Stimulated activated CD8-positive, alpha-beta memory T cell treated with anti-CD3 and anti-CD28 coated beads, Interleukin-7, amount 100 ng/mL, for 4 hours (primary cell): ENCODE measurements around the gene BBS7.
A peak's percentile ranks its signal among the peaks of the same experiment; 100 is the strongest.

Experiments
- DNase-seq, 2 donors: peaks; one replicate each; pipeline ENCODE4 v3.0.0-alpha.2; 2020; ENCODE audit warnings: low read depth in 2 of 2

BBS7 gene

GRCh38 chr4:121869841-121870822, at the start of gene BBS7:
TSS of gene BBS7 (minus strand) at chr4:121870474. CDS start at chr4:121870313, 161 bp downstream.
- peak; percentile 95 for DNase-seq

- DNase-seq, result no peak
These were observed 43.4 kb upstream of the BBS7 start for GRCh38 chr4:121913667-121914066.

GRCh38 chr4:121908346-121908745, 38.1 kb upstream of the BBS7 start:
- no peak for DNase-seq

- DNase-seq, result peak in 1 of 2 donors; percentile 8
These were observed 30.1 kb upstream of the BBS7 start for GRCh38 chr4:121900132-121900983.

GRCh38 chr4:121898150-121898549, 27.9 kb upstream of the BBS7 start:
- no peak for DNase-seq

DNA sequence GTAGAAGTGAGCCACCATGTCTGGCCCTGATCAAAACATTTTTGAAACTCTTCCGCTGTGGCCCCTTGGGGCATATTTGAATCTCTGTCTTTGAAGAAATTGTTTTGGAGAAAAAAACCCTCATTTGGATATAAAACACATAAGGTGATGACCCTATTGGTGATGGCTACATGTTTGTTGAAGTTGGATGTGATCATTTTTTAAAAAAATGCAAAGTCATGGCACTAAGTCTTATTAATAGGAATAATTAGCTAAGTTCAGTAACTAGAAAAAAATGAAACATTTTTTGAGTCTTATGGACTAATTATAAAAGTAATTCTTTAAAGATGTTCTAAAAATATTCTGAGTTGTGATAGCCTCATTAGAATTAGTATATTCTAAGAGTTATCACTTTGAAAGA, 17.9 kb upstream of the BBS7 start:
- no peak for DNase-seq

DNA sequence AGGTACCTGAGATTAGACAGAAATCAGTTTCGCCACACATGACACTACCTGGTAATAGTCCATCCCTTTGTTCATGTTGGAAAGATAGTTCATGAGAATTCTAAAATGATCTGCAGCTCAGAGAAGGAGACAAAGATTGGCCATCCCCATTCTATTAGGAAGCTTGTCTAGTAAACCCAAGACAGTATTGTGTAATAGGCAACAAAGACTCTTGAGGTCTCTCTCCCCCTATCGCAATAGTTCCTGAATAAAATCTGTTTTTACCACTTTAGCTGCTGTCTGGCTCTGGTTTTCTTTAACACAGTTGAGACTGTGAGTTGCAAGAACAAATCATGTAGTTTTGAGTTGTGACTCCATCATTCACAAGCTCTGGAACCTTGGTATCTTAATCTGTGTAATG, 14.8 kb upstream of the BBS7 start:
- DNase-seq, result no peak

DNA sequence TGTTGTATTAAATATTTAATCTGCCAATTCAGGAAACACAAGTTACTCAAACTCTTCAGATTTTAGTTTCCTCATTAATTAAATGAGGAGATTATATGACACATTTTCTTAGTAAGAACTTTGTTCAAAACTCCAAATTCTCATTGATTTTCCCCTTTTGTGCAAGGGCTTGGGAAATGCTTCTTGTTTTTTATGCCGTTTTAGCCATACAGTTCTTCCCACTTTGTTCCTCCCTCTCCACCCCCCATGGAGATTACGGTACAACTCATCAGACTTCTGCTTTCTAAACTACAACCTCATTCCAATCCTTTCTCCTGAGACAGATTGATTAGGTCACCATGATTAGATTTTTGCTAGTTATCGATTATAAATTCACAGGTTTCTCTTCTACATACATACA, 10.9 kb upstream of the BBS7 start:
- DNase-seq, result no peak

DNA sequence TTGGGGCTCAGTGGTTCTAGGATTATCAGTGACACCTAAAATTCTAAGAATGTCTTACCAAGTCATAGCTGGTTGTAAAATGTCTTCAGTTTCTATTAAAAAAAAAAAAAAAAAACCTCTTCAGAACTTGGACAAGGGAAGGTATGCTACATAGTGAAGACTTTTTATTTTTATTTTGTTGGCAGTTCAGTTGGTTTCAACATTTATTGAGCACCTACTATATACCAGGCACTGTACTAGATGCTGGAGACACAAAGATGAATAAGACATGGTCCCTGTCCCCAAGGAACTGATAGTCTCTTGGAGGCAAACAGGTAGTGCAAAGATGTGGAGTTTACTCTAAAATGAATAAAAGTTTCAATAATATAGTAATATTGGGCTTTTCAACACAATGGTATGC, 8.9 kb upstream of the BBS7 start:
- no peak for DNase-seq

DNA sequence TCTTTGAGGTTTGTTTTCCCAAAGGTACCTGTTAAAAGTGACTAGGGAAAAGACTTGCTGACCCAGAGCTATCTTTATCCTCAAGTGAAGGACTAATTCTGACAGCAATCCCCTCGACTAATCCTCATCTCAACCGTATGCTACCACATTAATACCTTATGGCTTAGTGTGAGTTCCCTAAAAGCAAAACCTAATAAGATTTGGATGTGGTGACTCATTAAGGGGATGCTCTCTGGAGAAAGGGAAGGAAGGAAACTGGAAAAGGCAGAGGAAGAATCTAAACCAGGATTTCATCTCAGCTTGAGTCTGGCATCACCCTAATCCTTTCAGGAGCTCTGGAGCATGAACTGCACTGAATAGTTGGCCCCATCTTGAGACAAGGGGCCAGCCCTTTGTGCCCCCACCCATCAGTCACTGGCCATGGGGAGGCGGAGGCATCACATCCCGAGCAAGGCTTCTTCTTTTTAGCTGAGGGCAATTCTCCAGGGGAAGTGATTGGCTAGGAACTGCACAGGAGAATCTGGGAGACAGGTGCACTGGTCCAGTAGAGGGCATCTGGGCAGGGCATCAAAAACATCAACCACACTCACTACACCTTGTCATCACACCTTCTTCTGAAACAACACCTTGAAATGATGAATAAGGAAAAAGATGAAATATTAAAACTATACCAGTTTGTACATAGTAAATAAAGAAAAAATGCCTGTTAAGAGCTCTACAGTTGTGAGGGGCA, 6.9 kb upstream of the BBS7 start:
- DNase-seq, result no peak

DNA sequence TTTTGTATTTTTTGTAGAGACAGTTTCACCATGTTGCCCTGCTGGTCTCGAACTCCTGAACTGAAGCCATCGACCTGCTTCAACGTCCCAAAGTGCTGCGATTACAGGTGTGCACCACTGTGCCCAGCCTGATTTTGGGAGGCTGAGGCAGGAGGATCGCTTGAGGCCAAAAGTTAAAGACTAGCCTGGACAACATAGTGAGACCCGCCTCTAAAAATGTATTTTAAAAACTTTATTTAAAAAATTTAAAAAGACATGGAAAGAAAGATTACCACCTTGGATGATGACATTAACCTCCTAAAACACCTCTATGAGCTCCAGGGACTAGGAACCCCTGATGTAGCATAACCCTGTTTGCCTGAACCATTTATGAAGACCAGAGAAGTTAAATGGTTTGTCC, 5.8 kb upstream of the BBS7 start:
- DNase-seq, result no peak

- no peak for DNase-seq
These were observed 5.4 kb upstream of the BBS7 start for GRCh38 chr4:121875652-121876051.

DNA sequence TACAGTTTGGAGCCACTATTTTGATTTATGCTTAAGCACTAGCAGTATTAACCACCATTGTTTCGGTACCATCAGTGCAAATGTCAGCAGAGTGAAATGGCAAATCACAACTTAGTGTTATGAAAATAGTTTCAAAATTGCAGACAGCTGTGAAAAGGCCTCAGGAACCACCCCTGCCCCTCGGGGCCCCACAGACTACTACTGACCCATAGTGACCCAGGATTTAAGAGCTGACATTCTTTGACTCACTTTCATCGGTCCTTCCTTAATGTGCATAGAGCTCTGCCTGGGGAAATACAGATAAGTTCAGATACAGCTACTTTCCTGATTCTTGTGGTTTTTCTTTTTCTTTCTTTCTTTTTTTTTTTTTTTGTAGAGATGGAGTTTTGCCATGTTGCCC, 3.3 kb upstream of the BBS7 start:
- DNase-seq, result no peak

GRCh38 chr4:121863799-121864198, 6.5 kb downstream of the BBS7 start:
- no peak for DNase-seq

GRCh38 chr4:121861426-121861825, 8.8 kb downstream of the BBS7 start:
- DNase-seq, result no peak

DNA sequence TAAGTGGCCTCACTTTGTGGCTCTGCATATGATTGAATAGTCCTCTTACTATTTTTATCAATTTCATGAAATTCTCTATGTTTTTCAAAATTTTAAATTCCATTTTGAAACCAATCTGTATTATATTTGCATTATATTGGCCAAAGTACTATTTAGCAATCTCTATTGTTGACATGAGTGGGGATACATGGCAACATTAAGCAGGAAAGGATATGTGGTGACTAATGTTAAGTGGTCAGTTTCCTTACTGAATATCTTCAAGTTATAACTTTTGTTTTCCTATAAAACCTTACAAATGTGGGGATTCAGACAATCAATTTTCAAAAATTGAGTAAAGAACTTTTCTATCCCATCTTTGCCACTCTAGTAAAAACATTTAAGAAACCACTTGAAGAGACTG, 10.2 kb downstream of the BBS7 start:
- no peak for DNase-seq

GRCh38 chr4:121851354-121851753, 18.9 kb downstream of the BBS7 start:
- DNase-seq, result no peak

DNA sequence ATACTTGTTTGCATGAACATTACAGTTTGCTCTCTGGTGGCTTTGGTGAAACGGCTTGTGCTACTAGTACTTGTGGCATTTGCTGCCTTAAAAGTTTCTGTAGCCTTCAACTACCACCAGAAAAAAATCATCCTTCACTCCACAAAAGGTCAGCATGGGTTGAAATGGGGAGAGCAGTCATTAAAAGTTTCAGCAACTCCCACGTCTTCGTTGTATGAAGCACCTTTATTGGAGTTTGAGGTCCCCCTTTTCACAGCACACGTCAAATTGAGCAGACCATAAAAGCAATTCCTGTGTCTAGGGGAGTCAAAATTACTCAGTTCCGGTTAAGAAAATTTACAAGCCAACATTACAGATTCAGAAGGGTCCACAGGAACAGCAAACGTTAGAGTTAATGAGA, 23.6 kb downstream of the BBS7 start:
- no peak for DNase-seq

- no peak for DNase-seq
These were observed 27.4 kb downstream of the BBS7 start for GRCh38 chr4:121842862-121843261.

GRCh38 chr4:121838136-121838535, 32.1 kb downstream of the BBS7 start:
- no peak for DNase-seq

GRCh38 chr4:121829511-121829910, 40.8 kb downstream of the BBS7 start:
- DNase-seq, result no peak

- DNase-seq, result no peak
These were observed 42.4 kb downstream of the BBS7 start for GRCh38 chr4:121827853-121828252.
